Measurements from ENCODE around the gene HEATR3. TPM values are rescaled to one million over a fixed set of nuclear protein-coding genes. Genes with fewer than 3 reads are reported as not detected.

Gene HEATR3
- total RNA-seq, 2 experiments from 2014 or later = 17.6 to 18.6 TPM

- Mint-ChIP-seq H3K9me3 (no peaks in the 10 kb centered on the region), H3K36me3 (peaks cover 9% of the 10 kb centered on the region), H3K4me3 (no peak overlapping the region), H3K27ac (no peak overlapping the region), H3K27me3 (no peaks in the 10 kb centered on the region), H3K4me1 (ENCODE audit: low read depth) (peaks cover 4% of the 10 kb centered on the region)
- DNase-seq = no peak
- ChIA-PET CTCF (interaction anchor here (0.7 to 2.6 kb wide), 4 partner anchors 12 to 176 kb away, joined by 3 to 12 read pairs (median 4); partner anchors contain the start of gene CNEP1R1), POLR2A (no interaction called here)
- intact Hi-C loops (cut with micrococcal nuclease) = no loop called here
Measured at GRCh38 chr16:50037662-50038220, 28.0 kb upstream of the HEATR3 start.

- H3K27me3 Mint-ChIP-seq = no peaks in the 10 kb centered on the region
- POLR2A ChIA-PET = no interaction called here
- CTCF ChIA-PET = interaction anchor here (0.7 to 2.6 kb wide), 2 partner anchors 13 to 172 kb away, joined by 3 to 12 read pairs; partner anchors contain the start of gene CNEP1R1
- H3K4me1 Mint-ChIP-seq (ENCODE audit: low read depth) = peaks cover 4% of the 10 kb centered on the region
- peaks cover 9% of the 10 kb centered on the region for H3K36me3 Mint-ChIP-seq
- H3K27ac Mint-ChIP-seq = no peak overlapping the region
- intact Hi-C loops (cut with micrococcal nuclease) = no loop called here
- no peak overlapping the region for H3K4me3 Mint-ChIP-seq
- DNase-seq = no peak
- no peaks in the 10 kb centered on the region for H3K9me3 Mint-ChIP-seq
Measured at GRCh38 chr16:50038286-50038685, 27.5 kb upstream of the HEATR3 start.

GRCh38 chr16:50038756-50039529 is 26.8 kb upstream of the HEATR3 start:
- ChIA-PET POLR2A (no interaction called here), CTCF (interaction anchor here (0.7 to 2.6 kb wide), 2 partner anchors 14 to 172 kb away, joined by 3 to 12 read pairs; partner anchors contain the start of gene CNEP1R1)
- DNase-seq = no peak
- peaks cover 4% of the 10 kb centered on the region for H3K4me1 Mint-ChIP-seq (ENCODE audit: low read depth)
- H3K27ac Mint-ChIP-seq = no peak overlapping the region
- H3K9me3 Mint-ChIP-seq = no peaks in the 10 kb centered on the region
- H3K27me3 Mint-ChIP-seq = no peaks in the 10 kb centered on the region
- H3K36me3 Mint-ChIP-seq = peaks cover 8% of the 10 kb centered on the region
- intact Hi-C loops (cut with micrococcal nuclease) = no loop called here
- no peak overlapping the region for H3K4me3 Mint-ChIP-seq

- intact Hi-C loops (cut with micrococcal nuclease) = no loop called here
- ChIA-PET POLR2A (no interaction called here), CTCF (interaction anchor here (0.5 kb wide), 1 partner anchor 185 kb away, joined by 5 read pairs; no protein-coding TSS in a partner anchor)
- peaks cover 4% of the 10 kb centered on the region for H3K36me3 Mint-ChIP-seq
- no peak for DNase-seq
- no peak overlapping the region for H3K27ac Mint-ChIP-seq
- no peak overlapping the region for H3K4me3 Mint-ChIP-seq
- H3K27me3 Mint-ChIP-seq = no peaks in the 10 kb centered on the region
- peaks cover 4% of the 10 kb centered on the region for H3K4me1 Mint-ChIP-seq (ENCODE audit: low read depth)
- no peaks in the 10 kb centered on the region for H3K9me3 Mint-ChIP-seq
Measured at GRCh38 chr16:50040018-50040417, 25.8 kb upstream of the HEATR3 start.

- CTCF ChIA-PET = no interaction called here
- no peak for DNase-seq
Measured at GRCh38 chr16:50040710-50041109, 25.1 kb upstream of the HEATR3 start.

GRCh38 chr16:50043358-50043757 is 22.4 kb upstream of the HEATR3 start:
- H3K27me3 Mint-ChIP-seq = peaks cover 1% of the 10 kb centered on the region
- POLR2A ChIA-PET = no interaction called here
- H3K27ac Mint-ChIP-seq = no peak overlapping the region

More at GRCh38 chr16:50040710-50041109, 25.1 kb upstream of the HEATR3 start:
- no peak overlapping the region for H3K4me3 Mint-ChIP-seq
- peaks cover 4% of the 10 kb centered on the region for H3K36me3 Mint-ChIP-seq
- no peaks in the 10 kb centered on the region for H3K4me1 Mint-ChIP-seq (ENCODE audit: low read depth)
- intact Hi-C loops (cut with micrococcal nuclease) = no loop called here
- H3K9me3 Mint-ChIP-seq = no peaks in the 10 kb centered on the region
- no peak overlapping the region for H3K27ac Mint-ChIP-seq
- H3K27me3 Mint-ChIP-seq = no peaks in the 10 kb centered on the region
- POLR2A ChIA-PET = no interaction called here

GRCh38 chr16:50045412-50045811 is 20.4 kb upstream of the HEATR3 start:
- Mint-ChIP-seq H3K27ac (no peak overlapping the region), H3K9me3 (no peaks in the 10 kb centered on the region), H3K36me3 (no peaks in the 10 kb centered on the region), H3K4me3 (no peak overlapping the region), H3K4me1 (ENCODE audit: low read depth) (no peaks in the 10 kb centered on the region), H3K27me3 (peaks cover 3% of the 10 kb centered on the region)
- ChIA-PET CTCF (interaction anchor here (1.6 kb wide), 1 partner anchor 20 kb away, joined by 8 read pairs; the partner anchor contains the start of gene CNEP1R1), POLR2A (no interaction called here)
- DNase-seq = no peak
- intact Hi-C loops (cut with micrococcal nuclease) = no loop called here

More at GRCh38 chr16:50043358-50043757, 22.4 kb upstream of the HEATR3 start:
- Mint-ChIP-seq H3K9me3 (no peaks in the 10 kb centered on the region), H3K36me3 (peaks cover 2% of the 10 kb centered on the region), H3K4me1 (ENCODE audit: low read depth) (no peaks in the 10 kb centered on the region), H3K4me3 (no peak overlapping the region)
- no peak for DNase-seq
- intact Hi-C loops (cut with micrococcal nuclease) = no loop called here
- CTCF ChIA-PET = interaction anchor here (1.5 kb wide), 1 partner anchor 18 kb away, joined by 6 read pairs; the partner anchor contains the start of gene CNEP1R1

GRCh38 chr16:50046853-50047252 is 18.9 kb upstream of the HEATR3 start:
- intact Hi-C loops (cut with micrococcal nuclease) = no loop called here
- Mint-ChIP-seq H3K27me3 (peaks cover 4% of the 10 kb centered on the region), H3K27ac (no peak overlapping the region), H3K4me1 (ENCODE audit: low read depth) (no peaks in the 10 kb centered on the region), H3K36me3 (no peaks in the 10 kb centered on the region), H3K4me3 (no peak overlapping the region), H3K9me3 (no peaks in the 10 kb centered on the region)
- ChIA-PET POLR2A (no interaction called here), CTCF (interaction anchor here (1.6 kb wide), 1 partner anchor 22 kb away, joined by 8 read pairs; the partner anchor contains the start of gene CNEP1R1)
- DNase-seq = no peak

- H3K4me3 Mint-ChIP-seq = no peak overlapping the region
- DNase-seq = no peak
- intact Hi-C loops (cut with micrococcal nuclease) = no loop called here
- no peaks in the 10 kb centered on the region for H3K9me3 Mint-ChIP-seq
- H3K27ac Mint-ChIP-seq = no peak overlapping the region
- CTCF ChIA-PET = no interaction called here
- POLR2A ChIA-PET = no interaction called here
- H3K36me3 Mint-ChIP-seq = no peaks in the 10 kb centered on the region
- peaks cover 4% of the 10 kb centered on the region for H3K27me3 Mint-ChIP-seq
- no peaks in the 10 kb centered on the region for H3K4me1 Mint-ChIP-seq (ENCODE audit: low read depth)
Measured at GRCh38 chr16:50047864-50048263, 17.9 kb upstream of the HEATR3 start.

- peaks cover 7% of the 10 kb centered on the region for H3K9me3 Mint-ChIP-seq
- POLR2A ChIA-PET = no interaction called here
- peaks cover 4% of the 10 kb centered on the region for H3K27me3 Mint-ChIP-seq
Measured at GRCh38 chr16:50050802-50051201, 15.0 kb upstream of the HEATR3 start.

GRCh38 chr16:50056226-50056625 is 9.5 kb upstream of the HEATR3 start:
- H3K36me3 Mint-ChIP-seq = peaks cover 7% of the 10 kb centered on the region
- ChIA-PET CTCF (no interaction called here), POLR2A (no interaction called here)
- H3K27me3 Mint-ChIP-seq = peaks cover under 1% of the 10 kb centered on the region
- peaks cover 18% of the 10 kb centered on the region for H3K9me3 Mint-ChIP-seq
- no peaks in the 10 kb centered on the region for H3K4me1 Mint-ChIP-seq (ENCODE audit: low read depth)
- no peak for DNase-seq
- intact Hi-C loops (cut with micrococcal nuclease) = no loop called here
- H3K4me3 Mint-ChIP-seq = no peak overlapping the region
- no peak overlapping the region for H3K27ac Mint-ChIP-seq

More at GRCh38 chr16:50050802-50051201, 15.0 kb upstream of the HEATR3 start:
- H3K27ac Mint-ChIP-seq = no peak overlapping the region
- no peak for DNase-seq
- H3K36me3 Mint-ChIP-seq = peaks cover 3% of the 10 kb centered on the region
- intact Hi-C loops (cut with micrococcal nuclease) = no loop called here
- CTCF ChIA-PET = no interaction called here
- H3K4me3 Mint-ChIP-seq = no peak overlapping the region
- no peaks in the 10 kb centered on the region for H3K4me1 Mint-ChIP-seq (ENCODE audit: low read depth)

- H3K4me1 Mint-ChIP-seq (ENCODE audit: low read depth) = no peaks in the 10 kb centered on the region
- no peak for DNase-seq
- peaks cover 18% of the 10 kb centered on the region for H3K9me3 Mint-ChIP-seq
- no peak overlapping the region for H3K4me3 Mint-ChIP-seq
- CTCF ChIA-PET = interaction anchor here (0.6 kb wide), 1 partner anchor 1428 kb away, joined by 3 read pairs; no protein-coding TSS in a partner anchor
- POLR2A ChIA-PET = no interaction called here
- H3K27me3 Mint-ChIP-seq = no peaks in the 10 kb centered on the region
- peaks cover 7% of the 10 kb centered on the region for H3K36me3 Mint-ChIP-seq
- intact Hi-C loops (cut with micrococcal nuclease) = no loop called here
- H3K27ac Mint-ChIP-seq = no peak overlapping the region
Measured at GRCh38 chr16:50058091-50058771, 7.5 kb upstream of the HEATR3 start.

All from activated CD4-positive, alpha-beta memory T cell treated with anti-CD3 and anti-CD28 coated beads for 36 hours (primary cell).